ENCODE results near the gene ELOVL2.
"Not testable (repeated sequence)": the region's sequence is repeated elsewhere in the genome, so short reads cannot be mapped to it uniquely, and the experiment has no call there.

ELOVL2 gene

GRCh38 chr6:11002176-11002575, 41.9 kb downstream of the ELOVL2 start:
- intact Hi-C loops (cut with DNase I), result no loop called here
- no peak for DNase-seq

GRCh38 chr6:10999994-11000393, 44.1 kb downstream of the ELOVL2 start:
- DNase-seq, result no peak
- intact Hi-C loops (cut with DNase I), result no loop called here

- peak in 2 of 42 donors; percentile 2 to 31 for DNase-seq
- intact Hi-C loops (cut with DNase I), result no loop called here
These were observed 48.9 kb downstream of the ELOVL2 start for GRCh38 chr6:10995114-10995707.

GRCh38 chr6:10993896-10994295, 50.2 kb downstream of the ELOVL2 start:
- intact Hi-C loops (cut with DNase I), result no loop called here
- DNase-seq, result no peak

GRCh38 chr6:10991115-10991514, 53.0 kb downstream of the ELOVL2 start:
- intact Hi-C loops (cut with DNase I), result no loop called here
- DNase-seq, result peak in 1 of 42 donors; percentile 10

- intact Hi-C loops (cut with DNase I), result no loop called here
- DNase-seq, result no peak
These were observed 54.5 kb downstream of the ELOVL2 start for GRCh38 chr6:10989587-10989986.

- DNase-seq; intact Hi-C loops (cut with DNase I): not testable (repeated sequence)
These were observed 59.1 kb downstream of the ELOVL2 start for GRCh38 chr6:10984959-10985358.

GRCh38 chr6:10981409-10981808, 62.7 kb downstream of the ELOVL2 start:
- intact Hi-C loops (cut with DNase I), result no loop called here
- no peak for DNase-seq

- intact Hi-C loops (cut with DNase I), result no loop called here
- no peak for DNase-seq
These were observed 64.5 kb downstream of the ELOVL2 start for GRCh38 chr6:10979603-10980002.

- intact Hi-C loops (cut with DNase I), result no loop called here
- no peak for DNase-seq
These were observed 66.7 kb downstream of the ELOVL2 start for GRCh38 chr6:10977231-10977968.

- DNase-seq, result no peak
- intact Hi-C loops (cut with DNase I), result no loop called here
These were observed 67.5 kb downstream of the ELOVL2 start for GRCh38 chr6:10976571-10976970.

GRCh38 chr6:10972196-10972595, 71.9 kb downstream of the ELOVL2 start:
- intact Hi-C loops (cut with DNase I), result no loop called here
- no peak for DNase-seq

GRCh38 chr6:10970731-10971130, 73.4 kb downstream of the ELOVL2 start:
- intact Hi-C loops (cut with DNase I), result no loop called here
- no peak for DNase-seq

GRCh38 chr6:10968776-10969175, 75.3 kb downstream of the ELOVL2 start:
- intact Hi-C loops (cut with DNase I), result loop anchor here (2.0 kb wide), 1 partner anchor 26 kb away; no protein-coding TSS in a partner anchor
- DNase-seq, result no peak

GRCh38 chr6:10964684-10965083, 79.4 kb downstream of the ELOVL2 start:
- DNase-seq, result no peak
- intact Hi-C loops (cut with DNase I), result no loop called here

GRCh38 chr6:10963113-10963512, 81.0 kb downstream of the ELOVL2 start:
- no peak for DNase-seq
- intact Hi-C loops (cut with DNase I), result no loop called here

GRCh38 chr6:10962673-10963072, 81.4 kb downstream of the ELOVL2 start:
- intact Hi-C loops (cut with DNase I), result no loop called here
- no peak for DNase-seq

GRCh38 chr6:10961837-10962236, 82.3 kb downstream of the ELOVL2 start:
- intact Hi-C loops (cut with DNase I), result no loop called here

GRCh38 chr6:10960171-10960570, 83.9 kb downstream of the ELOVL2 start:
- intact Hi-C loops (cut with DNase I), result no loop called here
- no peak for DNase-seq

More at GRCh38 chr6:10961837-10962236, 82.3 kb downstream of the ELOVL2 start:
- DNase-seq, result no peak

GRCh38 chr6:10957414-10957886, 86.7 kb downstream of the ELOVL2 start:
- intact Hi-C loops (cut with DNase I), result no loop called here

GRCh38 chr6:10956776-10957175, 87.3 kb downstream of the ELOVL2 start:
- intact Hi-C loops (cut with DNase I), result no loop called here
- DNase-seq, result no peak

More at GRCh38 chr6:10957414-10957886, 86.7 kb downstream of the ELOVL2 start:
- no peak for DNase-seq

All from head of caudate nucleus (tissue), 42 donors.